H1 (cell line): ENCODE data around the gene RSRC2. TPM values are rescaled to one million over a fixed set of nuclear protein-coding genes. Genes with fewer than 3 reads are reported as not detected.
"Not testable (repeated sequence)": the region's sequence is repeated elsewhere in the genome, so short reads cannot be mapped to it uniquely, and the experiment has no call there.

Experiments used
- CTCF ChIA-PET: fragments of 300-600 bp; sonication (Branson Sonifier 250); formaldehyde crosslinking; loops from one replicate; lab custom pipeline; 2021; ENCODE audit not compliant: partially characterized antibody; lab: Charles Lee
- POLR2A ChIA-PET: fragments of 300-600 bp; sonication (Branson Sonifier 250); formaldehyde crosslinking; loops from one replicate; lab custom pipeline; 2021; ENCODE audit warnings: inconsistent platforms; ENCODE audit not compliant: partially characterized antibody; lab: Charles Lee
- DNase-seq, 2 experiments: peaks; one replicate each; pipeline versions ENCODE4 v3.0.0 to v3.0.0-alpha.2; 2010 to 2022; ENCODE audit warnings: low spot score in 2 of 2, low read depth in 1 of 2, mixed read lengths in 1 of 2
- FAIRE-seq: peaks from 2 replicates; lab custom pipeline; 2011; peaks lifted over from hg19 to GRCh38; lab: Jason Lieb, UNC
- H2AFZ ChIP-seq: 2 replicates; pipeline ENCODE4 v1.8.1; 2012; ENCODE audit warnings: low read length, inconsistent platforms
- H2AK5ac ChIP-seq: 2 replicates; pipeline ENCODE4 v1.6.1; 2013; ENCODE audit warnings: low read depth, low read length
- H2BK120ac ChIP-seq: replicated peaks from 2 replicates; pipeline ENCODE3; 2013; ENCODE audit warnings: low read depth, low read length, inconsistent platforms
- H2BK12ac ChIP-seq: 2 replicates; pipeline ENCODE4 v1.6.1; 2013; ENCODE audit warnings: low read depth, low read length
- H2BK15ac ChIP-seq: 2 replicates; pipeline ENCODE4 v1.6.1; 2013; ENCODE audit warnings: low read length
- H2BK20ac ChIP-seq: 2 replicates; pipeline ENCODE4 v1.6.1; 2013; ENCODE audit warnings: low read length
- H2BK5ac ChIP-seq: 2 replicates; pipeline ENCODE4 v1.6.1; 2013; ENCODE audit warnings: low read depth, low read length
- H3K14ac ChIP-seq: 2 replicates; pipeline ENCODE4 v1.6.1; 2013; ENCODE audit warnings: inconsistent platforms; ENCODE audit not compliant: insufficient read length
- H3K18ac ChIP-seq: 2 replicates; pipeline ENCODE4 v1.6.1; 2013; ENCODE audit warnings: low read length; ENCODE audit errors: extremely low read depth
- H3K23ac ChIP-seq: 2 replicates; pipeline ENCODE4 v1.6.1; 2013; ENCODE audit warnings: inconsistent platforms; ENCODE audit not compliant: insufficient read length
- H3K23me2 ChIP-seq: 2 replicates; pipeline ENCODE4 v1.6.1; 2013; ENCODE audit warnings: low read depth, low read length
- H3K27ac ChIP-seq: 2 replicates; pipeline ENCODE4 v1.6.1; 2011; ENCODE audit warnings: low read depth, low read length, inconsistent platforms
- H3K27me3 ChIP-seq, 4 experiments: replicated peaks in 1 of 4; 1 replicate in 1 of 4; 2 replicates in 3 of 4; pipeline versions ENCODE4 v1.6.1 to v1.8.1; 2011 to 2013; ENCODE audit warnings: low read length in 3 of 4, mild to moderate bottlenecking in 3 of 4, inconsistent platforms in 2 of 4, mixed read lengths in 2 of 4, moderate library complexity in 1 of 4; ENCODE audit not compliant: control insufficient read depth in 3 of 4, insufficient read depth in 3 of 4; ENCODE audit errors: extremely low read depth in 1 of 4
- H3K36me3 ChIP-seq, 4 experiments: 2 replicates each; pipeline versions ENCODE4 v1.6.1 to v1.8.1; 2011 to 2013; ENCODE audit warnings: mild to moderate bottlenecking in 4 of 4, low read length in 3 of 4, moderate library complexity in 2 of 4, control low read depth in 1 of 4, inconsistent platforms in 1 of 4; ENCODE audit not compliant: insufficient read depth in 4 of 4, control insufficient read depth in 2 of 4
- H3K4ac ChIP-seq: replicated peaks from 2 replicates; pipeline ENCODE3; 2013; ENCODE audit warnings: low read length, low read depth, mixed read lengths, inconsistent platforms; ENCODE audit not compliant: insufficient read length
- H3K4me1 ChIP-seq, 4 experiments: replicated peaks in 1 of 4; 1 replicate in 1 of 4; 2 replicates in 3 of 4; pipeline versions ENCODE4 v1.6.1 to v1.8.1; 2011 to 2013; ENCODE audit warnings: low read length in 3 of 4, inconsistent platforms in 2 of 4, mixed read lengths in 1 of 4; ENCODE audit not compliant: insufficient read depth in 4 of 4, control insufficient read depth in 3 of 4
- H3K4me2 ChIP-seq, 2 experiments: 2 replicates each; pipeline versions ENCODE4 v1.6.1 to v1.8.1; 2011 to 2013; ENCODE audit warnings: low read depth in 2 of 2, low read length in 2 of 2, control low read depth in 1 of 2, inconsistent platforms in 1 of 2, mild to moderate bottlenecking in 1 of 2; ENCODE audit not compliant: insufficient read depth in 1 of 2
- H3K4me3 ChIP-seq, 4 experiments: fragments of 200-600, 300-600 bp in 1 of 4; sonication (generic), shearing (Covaris generic), sonication (Bioruptor Twin) in 1 of 4; 2 replicates each; pipeline versions ENCODE4 v1.5.1 to v1.8.1; 2011 to 2016; ENCODE audit warnings: low read length in 4 of 4, low read depth in 3 of 4, control low read depth in 2 of 4, inconsistent platforms in 2 of 4, mild to moderate bottlenecking in 2 of 4, mixed read lengths in 1 of 4, moderate library complexity in 1 of 4; ENCODE audit not compliant: insufficient read depth in 2 of 4; ENCODE audit errors: extremely low read depth in 1 of 4
- H3K56ac ChIP-seq: replicated peaks from 2 replicates; pipeline ENCODE3; 2013; ENCODE audit warnings: low read depth, mild to moderate bottlenecking, mixed read lengths, low read length, inconsistent platforms; ENCODE audit not compliant: insufficient read length
- H3K79me1 ChIP-seq: 2 replicates; pipeline ENCODE4 v1.6.1; 2013; ENCODE audit warnings: low read depth, low read length, control low read depth
- H3K79me2 ChIP-seq, 2 experiments: 2 replicates each; pipeline versions ENCODE4 v1.6.1 to v1.8.1; 2012 to 2013; ENCODE audit warnings: low read length in 2 of 2, mild to moderate bottlenecking in 2 of 2, inconsistent platforms in 1 of 2; ENCODE audit not compliant: insufficient read depth in 2 of 2, control insufficient read depth in 1 of 2
- H3K9ac ChIP-seq, 4 experiments: replicated peaks in 1 of 4; 1 replicate in 1 of 4; 2 replicates in 3 of 4; pipeline versions ENCODE4 v1.6.1 to v1.8.1; 2011 to 2013; ENCODE audit warnings: low read depth in 3 of 4, low read length in 3 of 4, control low read depth in 2 of 4, mild to moderate bottlenecking in 2 of 4, moderate library complexity in 2 of 4, inconsistent platforms in 1 of 4; ENCODE audit errors: extremely low read depth in 1 of 4
- H3K9me3 ChIP-seq, 2 experiments: 2 replicates each; pipeline versions ENCODE4 v1.6.1 to v1.8.1; 2012 to 2013; ENCODE audit warnings: mild to moderate bottlenecking in 2 of 2, moderate library complexity in 2 of 2, control low read depth in 1 of 2, inconsistent platforms in 1 of 2, low read depth in 1 of 2, low read length in 1 of 2, mixed read lengths in 1 of 2; ENCODE audit not compliant: insufficient read depth in 2 of 2
- H4K20me1 ChIP-seq, 2 experiments: replicated peaks in 1 of 2; 2 replicates each; pipeline versions ENCODE3 to v1.8.1; 2011 to 2013; ENCODE audit warnings: inconsistent platforms in 2 of 2, low read length in 2 of 2, mild to moderate bottlenecking in 1 of 2; ENCODE audit not compliant: insufficient read depth in 2 of 2, control insufficient read depth in 1 of 2
- H4K5ac ChIP-seq: 2 replicates; pipeline ENCODE4 v1.6.1; 2013; ENCODE audit warnings: low read length, low read depth, mixed read lengths, inconsistent platforms; ENCODE audit not compliant: insufficient read length
- H4K8ac ChIP-seq: 2 replicates; pipeline ENCODE4 v1.8.0; 2013; ENCODE audit warnings: mild to moderate bottlenecking, moderate library complexity, low read length, inconsistent platforms; ENCODE audit not compliant: insufficient read depth; ENCODE audit errors: extremely low read depth
- H4K91ac ChIP-seq: replicated peaks from 2 replicates; pipeline ENCODE3; 2013; ENCODE audit warnings: low read length, mixed read lengths, inconsistent platforms; ENCODE audit not compliant: insufficient read length
- WGBS, 2 experiments: shearing (Covaris generic) in 1 of 2; methylation state at CpG; one replicate each; pipeline versions ENCODE4 v1.1.6 to v1.1.7; 2013 to 2015; ENCODE audit warnings: low lambda C conversion rate in 2 of 2, mixed read lengths in 2 of 2, inconsistent platforms in 1 of 2, low coverage in 1 of 2, missing lambda C conversion rate in 1 of 2; ENCODE audit not compliant: insufficient replicate concordance in 2 of 2, insufficient coverage in 1 of 2, insufficient read length in 1 of 2; ENCODE audit errors: extremely low coverage in 1 of 2, missing lambda C conversion rate in 1 of 2; 5-methylcytosine and 5-hydroxymethylcytosine counted together
- polyA plus RNA-seq, 7 experiments: library from polyadenylated mRNA; depleted of rRNA in 3 of 7; stranded (reverse) in 5 of 7; unstranded in 2 of 7; fragments of >200 nt in 5 of 7; fragments of 200-250 nt in 2 of 7; gene quantifications; 1 replicate in 5 of 7; 2 replicates in 1 of 7; 4 replicates in 1 of 7; pipeline versions ENCODE4 v1.2.1 to v1.2.3, GENCODE V29; 2011 to 2013; ENCODE audit warnings: missing spikeins in 2 of 7, mixed read lengths in 2 of 7
- total RNA-seq: library from RNA; stranded (reverse); fragmentation: NEBNext Ultra II Directional; extraction: Animal tissue kit (Norgen Biotek cat#: 25700); gene quantifications from 2 replicates; pipeline ENCODE4 v1.2.1, GENCODE V29; 2021

The RSRC2 gene
- total and polyA plus RNA-seq, 2 of the 8 experiments (the other 6 are each of a cell fraction or from before 2014, with no cell fraction given), result 15.9 to 71.4 TPM

GRCh38 chr12:122470576-122470975 is 56.2 kb downstream of the RSRC2 start:
- not testable (repeated sequence) for H3K4me1 ChIP-seq, H3K4ac ChIP-seq, H3K23ac ChIP-seq, H2BK15ac ChIP-seq, H3K23me2 ChIP-seq, DNase-seq, H2AFZ ChIP-seq, H3K27me3 ChIP-seq, H4K8ac ChIP-seq, H3K4me2 ChIP-seq, H2AK5ac ChIP-seq, H3K14ac ChIP-seq, H3K79me2 ChIP-seq, H2BK5ac ChIP-seq, FAIRE-seq, H4K20me1 ChIP-seq, H3K4me3 ChIP-seq, H3K9ac ChIP-seq, H2BK120ac ChIP-seq, H3K79me1 ChIP-seq, H4K5ac ChIP-seq, H3K27ac ChIP-seq, H2BK12ac ChIP-seq, H3K18ac ChIP-seq, H2BK20ac ChIP-seq, H3K56ac ChIP-seq, H3K9me3 ChIP-seq, H4K91ac ChIP-seq
- CTCF ChIA-PET, result interaction anchor here (0.6 to 5.5 kb wide), 32 partner anchors 8 to 341 kb away, joined by 3 to 130 read pairs (median 6); partner anchors contain the start of gene ZCCHC8
- 98% methylated on average over 7 of the region's 7 CpGs; no CpG with 5 or more reads in 1 of the 2 experiments for WGBS, 2 experiments
- POLR2A ChIA-PET, result interaction anchor here (0.7 to 5.9 kb wide), 4 partner anchors 10 to 164 kb away, joined by 3 to 43 read pairs (median 6); partner anchors contain the start of gene ZCCHC8
- peaks cover 11 to 28% (median 17%) of the 10 kb centered on the region in 4 experiments; a peak in 6 of 8 replicates for H3K36me3 ChIP-seq

DNA sequence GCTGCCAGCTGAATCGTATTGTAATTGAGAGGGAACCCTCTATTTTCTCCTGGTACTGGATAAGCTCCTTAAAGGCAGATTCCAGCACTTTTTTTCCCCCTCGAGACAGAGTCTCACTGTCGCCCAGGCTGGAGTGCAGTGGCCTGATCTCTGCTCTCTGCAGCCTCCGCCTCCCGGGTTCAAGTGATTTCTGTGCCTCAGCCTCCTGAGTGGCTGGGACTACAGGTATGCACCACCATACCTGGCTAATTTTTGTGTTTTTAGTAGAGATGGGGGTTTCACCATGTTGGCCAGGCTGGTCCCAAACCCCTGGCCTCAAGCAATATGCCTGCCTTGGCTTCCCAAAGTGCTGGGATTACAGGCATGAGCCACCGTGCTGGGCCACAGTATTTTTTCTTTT is 56.9 kb downstream of the RSRC2 start:
- H3K4ac ChIP-seq, H3K9ac ChIP-seq, H2BK20ac ChIP-seq, H3K27me3 ChIP-seq, H4K5ac ChIP-seq, H3K23me2 ChIP-seq, H2AK5ac ChIP-seq, H2AFZ ChIP-seq, H2BK120ac ChIP-seq, H3K79me1 ChIP-seq, H3K79me2 ChIP-seq, H3K23ac ChIP-seq, H4K91ac ChIP-seq, H3K4me1 ChIP-seq, H3K27ac ChIP-seq, DNase-seq, H3K56ac ChIP-seq, H2BK12ac ChIP-seq, H3K4me2 ChIP-seq, H2BK15ac ChIP-seq, FAIRE-seq, H3K14ac ChIP-seq, H3K4me3 ChIP-seq, H3K18ac ChIP-seq, H4K8ac ChIP-seq, H4K20me1 ChIP-seq, H3K9me3 ChIP-seq, H2BK5ac ChIP-seq: not testable (repeated sequence)
- WGBS, 2 experiments, result 92% methylated on average over 6 of the region's 6 CpGs; no CpG with 5 or more reads in 1 of the 2 experiments
- CTCF ChIA-PET, result interaction anchor here (0.6 to 5.5 kb wide), 13 partner anchors 9 to 165 kb away, joined by 3 to 130 read pairs (median 5); no protein-coding TSS in a partner anchor
- POLR2A ChIA-PET, result interaction anchor here (0.6 to 5.9 kb wide), 5 partner anchors 11 to 313 kb away, joined by 3 to 43 read pairs (median 3); partner anchors contain the start of genes KNTC1 and RSRC2
- peaks cover 8 to 25% (median 11%) of the 10 kb centered on the region in 4 experiments; a peak in 5 of 8 replicates for H3K36me3 ChIP-seq
